ENCODE measurements around the gene ARMC12. TPM values are rescaled to one million over a fixed set of nuclear protein-coding genes. Genes with fewer than 3 reads are reported as not detected.

ARMC12 gene, protein sequence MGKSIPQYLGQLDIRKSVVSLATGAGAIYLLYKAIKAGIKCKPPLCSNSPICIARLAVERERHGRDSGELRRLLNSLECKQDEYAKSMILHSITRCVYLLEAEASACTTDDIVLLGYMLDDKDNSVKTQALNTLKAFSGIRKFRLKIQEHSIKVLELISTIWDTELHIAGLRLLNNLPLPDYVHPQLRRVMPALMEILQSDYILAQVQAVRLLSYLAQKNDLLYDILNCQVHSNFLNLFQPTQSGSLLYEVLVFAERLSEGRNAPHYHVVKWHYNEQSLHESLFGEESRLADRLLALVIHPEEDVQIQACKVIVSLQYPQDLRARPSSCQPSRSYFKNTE
- total RNA-seq (1 to 10 TPM; 1.9 to 2.8 TPM), total RNA-seq (0 to 3.3 (median 0.85) reads per million in 172 experiments)
- 0.68 TPM for polyA plus RNA-seq (2013, experiment 1 of 2)
- polyA plus RNA-seq (2013, experiment 2 of 2), result 0.94 TPM

GRCh38 chr6:35736982-35737412, at the start of gene ARMC12:
TSS of gene ARMC12 (plus strand) at chr6:35737032. CDS start at chr6:35737109, 77 bp downstream.
- Mint-ChIP-seq H3K4me1 (ENCODE audit: low read depth) (peaks cover 52% of the 10 kb centered on the region), H3K27ac (peak within 1 kb of the TSS; percentile 86), H3K9me3 (no peaks in the 10 kb centered on the region), H3K36me3 (ENCODE audit: low read depth) (no peaks in the 10 kb centered on the region), H3K4me3 (peak within 1 kb of the TSS; percentile 81), H3K27me3 (no peaks in the 10 kb centered on the region)
- H3K9me3 ChIP-seq (ENCODE audit: control insufficient read depth in 1 of 2, insufficient read depth in 1 of 2, low read length in 2 of 2), result no peaks in the 10 kb centered on the region
- no peak for ATAC-seq (ENCODE audit: poor library complexity)
- POLR2A ChIA-PET, result interaction anchor here (0.7 to 3.4 kb wide), 22 partner anchors 9 to 269 kb away, joined by 3 to 23 read pairs (median 4); partner anchors contain the start of gene RPL10A
- no peaks in the 10 kb centered on the region for H3K36me3 ChIP-seq (ENCODE audit: insufficient read depth, low read length)
- no peak within 1 kb of the TSS for H3K27ac ChIP-seq (ENCODE audit: low read depth in 1 of 2, low read length in 2 of 2)
- CTCF ChIA-PET, result interaction anchor here (0.6 to 5.4 kb wide), 44 partner anchors 11 to 214 kb away, joined by 3 to 60 read pairs (median 4); no protein-coding TSS in a partner anchor
- no peak for TF ChIP-seq CTCF (IDR thresholded peaks at IDR 0.05)
- H3K27me3 ChIP-seq (ENCODE audit: control insufficient read depth in 1 of 2, insufficient read depth in 2 of 2, low read length in 2 of 2), result no peaks in the 10 kb centered on the region
- H3K4me3 ChIP-seq (ENCODE audit: low read length), result no peak within 1 kb of the TSS
- peak in 1 of 14 experiments; percentile 37 for DNase-seq
- intact Hi-C loops (cut with DNase I, micrococcal nuclease), result loop anchor here (1.0 to 5.0 kb wide), 13 partner anchors 18 to 443 kb away; partner anchors contain the start of genes PPARD (in 2 of the 2), FANCE (in 1 of the 2) and RPL10A (in 1 of the 2)
- H3K4me1 ChIP-seq (ENCODE audit: insufficient read depth, low read length), result peaks cover 60% of the 10 kb centered on the region

DNA sequence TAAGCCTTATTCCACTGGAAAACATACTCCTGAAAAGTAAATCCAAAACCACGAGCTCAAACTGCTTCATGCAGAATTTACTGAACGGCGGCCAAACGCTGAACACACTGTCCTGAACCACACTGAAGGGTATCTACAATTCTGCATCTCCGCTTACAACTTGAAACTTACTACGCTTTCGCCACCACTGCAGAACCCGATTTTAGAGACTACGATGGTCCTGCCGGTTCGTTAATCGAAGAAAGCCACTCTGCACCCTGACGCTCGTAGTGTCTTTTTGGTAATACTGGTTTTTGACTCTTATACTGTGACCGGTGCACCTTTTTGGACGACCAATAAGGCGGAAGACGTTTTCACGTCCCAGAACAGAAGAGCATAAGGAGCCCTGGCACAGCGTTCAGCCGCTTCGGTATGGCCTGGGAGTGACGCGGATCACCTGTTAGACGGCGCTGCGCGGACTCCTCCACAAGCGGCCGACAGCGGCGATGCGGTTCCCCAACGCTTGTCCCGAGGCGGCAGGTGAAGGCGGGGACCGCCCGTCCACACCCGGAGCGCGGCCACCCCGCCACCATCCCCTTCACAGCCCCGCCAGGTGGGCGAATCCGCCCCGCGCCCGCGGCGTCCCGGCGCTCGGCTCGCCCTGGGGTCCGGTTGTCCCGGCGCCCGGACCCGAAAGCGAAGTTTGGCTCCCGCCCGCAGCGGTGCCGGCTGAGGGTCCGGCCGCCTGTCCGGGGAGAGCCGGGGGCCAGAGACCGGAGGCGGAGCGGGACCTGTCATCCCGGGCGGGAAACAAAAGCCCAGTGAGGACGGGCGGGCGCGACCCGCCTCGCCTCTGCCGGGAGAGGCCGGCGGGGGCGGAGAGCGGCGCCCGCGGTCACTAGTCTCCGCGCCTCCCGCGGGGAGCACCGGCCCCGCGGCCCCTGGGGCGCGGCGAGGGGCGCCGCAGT, 48.9 kb upstream of the ARMC12 start:
- DNase-seq (peak; percentile 24 to 78 (median 48)), ATAC-seq (ENCODE audit: poor library complexity) (peak; percentile 47)
- no peaks in the 10 kb centered on the region for H3K9me3 Mint-ChIP-seq
- peaks cover 29% of the 10 kb centered on the region for H3K4me1 ChIP-seq (ENCODE audit: insufficient read depth, low read length)
- intact Hi-C loops (cut with DNase I, micrococcal nuclease), result loop anchor here (1.0 to 5.0 kb wide), 6 partner anchors 19 to 106 kb away; no protein-coding TSS in a partner anchor
- TF ChIP-seq CTCF (IDR thresholded peaks at IDR 0.05), result no peak
- H3K4me1 Mint-ChIP-seq (ENCODE audit: low read depth), result peaks cover 19% of the 10 kb centered on the region
- peak overlapping the region; percentile 91 for H3K27ac Mint-ChIP-seq
- ChIA-PET POLR2A (interaction anchor here (0.7 to 4.5 kb wide), 16 partner anchors 8 to 101 kb away, joined by 3 to 69 read pairs (median 6); partner anchors contain the start of gene ARMC12), CTCF (interaction anchor here (2.2 to 3.4 kb wide), 3 partner anchors 15 to 48 kb away, joined by 8 to 20 read pairs (median 9); partner anchors contain the start of gene ARMC12)
- peak overlapping the region; percentile 64 to 67 for H3K27ac ChIP-seq (ENCODE audit: low read depth in 1 of 2, low read length in 2 of 2)
- H3K4me3 Mint-ChIP-seq, result peak overlapping the region; percentile 99
- peaks cover 4% of the 10 kb centered on the region for H3K36me3 ChIP-seq (ENCODE audit: insufficient read depth, low read length)
- no peaks in the 10 kb centered on the region for H3K9me3 ChIP-seq (ENCODE audit: control insufficient read depth in 1 of 2, insufficient read depth in 1 of 2, low read length in 2 of 2)
- H3K36me3 Mint-ChIP-seq (ENCODE audit: low read depth), result peaks cover 32% of the 10 kb centered on the region
- H3K27me3 ChIP-seq (ENCODE audit: control insufficient read depth in 1 of 2, insufficient read depth in 2 of 2, low read length in 2 of 2), result no peaks in the 10 kb centered on the region
- no peaks in the 10 kb centered on the region for H3K27me3 Mint-ChIP-seq
- H3K4me3 ChIP-seq (ENCODE audit: low read length), result peak overlapping the region; percentile 98

Measured in CD4-positive, alpha-beta T cell (primary cell).